HG03196 (cell line): ENCODE measurements around the gene DMBX1.

ENCODE experiments used
- ATAC-seq: cut with Tn5 transposase; IDR thresholded peaks from one replicate; pipeline ENCODE4 v1.9.1; 2021; ENCODE audit not compliant: unreplicated experiment

Gene DMBX1

DNA sequence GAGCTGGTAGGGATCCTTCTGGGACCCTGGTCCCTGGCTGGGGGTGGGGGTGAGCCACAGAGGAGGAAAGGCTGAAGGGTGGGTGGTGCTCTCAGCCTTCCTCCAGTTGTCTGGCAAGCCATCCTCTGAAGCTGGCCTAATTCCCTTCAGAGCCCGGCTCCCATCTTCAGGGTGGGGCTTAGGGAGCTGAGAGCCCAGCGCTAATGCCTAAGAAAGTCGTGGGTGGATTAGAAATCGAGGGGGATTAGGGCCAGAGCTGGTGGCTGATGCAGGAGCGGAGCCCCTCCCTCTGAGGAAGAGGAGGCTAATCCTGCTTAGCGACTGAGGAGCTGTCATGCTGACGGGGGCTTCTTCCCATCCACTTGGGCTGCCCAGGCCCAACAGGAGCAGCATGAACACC is 30.8 kb upstream of the DMBX1 start:
- no peak for ATAC-seq

GRCh38 chr1:46459315-46459714 is 30.3 kb upstream of the DMBX1 start:
- no peak for ATAC-seq

- ATAC-seq = no peak
Measured at GRCh38 chr1:46461017-46461808, 28.4 kb upstream of the DMBX1 start.

DNA sequence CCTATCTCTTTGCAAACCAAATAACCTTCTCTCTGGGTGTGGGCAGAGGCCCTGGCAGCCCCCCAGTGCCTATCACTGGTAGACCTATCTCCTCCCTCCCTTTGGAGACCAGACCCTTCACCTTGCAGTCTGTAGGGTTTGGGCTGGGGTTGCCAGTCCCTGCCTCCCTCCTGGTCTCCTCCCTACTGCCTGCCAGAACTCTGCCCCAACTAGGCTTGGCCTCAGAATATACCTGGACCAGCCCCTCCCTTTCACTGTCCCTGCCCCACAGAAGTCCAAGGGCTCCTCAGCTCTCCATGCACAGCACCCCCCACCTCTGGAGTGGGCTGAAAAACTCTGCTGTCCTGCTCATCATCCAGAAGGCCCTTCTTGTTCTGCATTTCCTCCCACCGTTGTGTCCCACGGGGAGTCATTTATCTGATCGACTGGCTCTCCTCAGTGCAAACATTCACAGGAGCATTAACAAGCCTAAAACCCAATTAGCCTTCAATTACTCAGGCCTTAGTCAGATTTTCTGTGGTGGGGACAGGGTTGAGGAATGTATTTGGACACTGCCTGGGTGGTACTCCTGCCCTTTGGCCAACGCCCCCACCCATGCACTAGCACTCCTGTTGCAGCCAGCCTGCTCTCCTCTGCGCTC is 27.7 kb upstream of the DMBX1 start:
- ATAC-seq = no peak

DNA sequence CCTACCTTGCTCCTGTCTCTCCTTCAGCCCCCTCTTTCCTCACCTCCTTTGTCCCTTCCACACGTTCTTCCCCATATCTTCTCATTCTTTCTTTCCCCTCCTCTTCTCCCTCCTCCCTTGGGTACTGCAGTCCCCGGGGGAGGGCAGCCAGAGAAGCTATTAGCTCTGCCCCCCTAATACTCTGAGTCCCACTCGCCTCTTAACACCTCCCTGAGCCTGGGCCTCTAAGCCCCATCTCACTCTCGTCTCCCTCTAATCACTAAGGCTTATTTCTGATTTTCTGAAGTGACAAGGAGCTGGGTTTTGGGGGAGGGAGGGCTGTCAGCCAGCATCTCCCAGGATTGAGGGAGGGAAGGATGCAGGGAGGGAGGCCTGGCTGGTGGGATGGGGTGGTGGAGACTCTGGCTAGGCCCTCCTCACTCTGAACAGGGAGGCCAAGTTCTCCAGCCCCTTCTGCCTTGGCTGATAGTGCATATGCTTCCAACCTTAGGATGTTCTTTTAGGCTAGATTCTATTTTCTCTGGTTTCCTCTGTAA is 25.6 kb upstream of the DMBX1 start:
- no peak for ATAC-seq

DNA sequence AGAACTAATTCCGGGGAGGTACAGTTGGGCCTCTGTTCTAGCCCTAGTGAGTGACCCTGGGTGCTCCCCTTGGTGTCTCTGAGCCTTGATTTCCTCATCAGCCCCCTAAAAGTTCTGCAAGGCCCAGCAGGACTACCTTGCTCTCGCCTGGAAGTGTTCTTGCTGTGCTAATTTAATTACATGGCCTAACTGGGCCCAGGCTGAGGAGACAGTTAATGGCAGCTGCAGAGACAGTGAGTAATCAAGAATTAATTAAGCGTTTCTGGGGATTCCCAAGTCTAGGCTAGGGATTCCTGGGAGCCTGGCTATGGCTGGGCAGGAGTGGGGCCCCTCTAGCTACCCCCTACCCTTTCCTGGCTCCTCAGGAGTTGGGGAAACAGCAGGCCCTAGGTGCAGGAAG is 24.7 kb upstream of the DMBX1 start:
- no peak for ATAC-seq

DNA sequence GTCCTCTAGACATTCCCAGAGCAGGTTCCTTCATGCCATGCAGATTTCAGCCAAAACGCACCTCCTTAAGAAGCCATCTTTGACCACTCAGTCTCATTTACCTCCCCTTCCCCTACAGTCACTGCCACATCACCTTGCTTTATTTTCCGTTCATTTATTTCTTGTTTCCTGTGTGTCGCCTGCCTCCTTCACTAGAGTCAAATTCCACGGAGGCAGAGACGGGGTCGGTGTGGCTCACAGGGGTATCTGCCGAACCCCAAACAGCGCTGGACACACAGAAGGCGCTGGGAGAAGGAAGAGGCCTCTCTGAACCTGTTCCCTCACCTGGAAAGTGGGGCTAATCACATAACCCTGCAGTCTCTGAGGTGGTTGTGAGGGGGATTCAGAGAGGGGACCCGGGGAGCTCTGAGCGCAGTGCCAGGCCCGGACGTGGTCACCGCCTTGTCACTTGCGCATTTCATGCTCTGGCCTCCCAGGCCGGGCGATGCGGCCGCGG is 23.6 kb upstream of the DMBX1 start:
- no peak for ATAC-seq

DNA sequence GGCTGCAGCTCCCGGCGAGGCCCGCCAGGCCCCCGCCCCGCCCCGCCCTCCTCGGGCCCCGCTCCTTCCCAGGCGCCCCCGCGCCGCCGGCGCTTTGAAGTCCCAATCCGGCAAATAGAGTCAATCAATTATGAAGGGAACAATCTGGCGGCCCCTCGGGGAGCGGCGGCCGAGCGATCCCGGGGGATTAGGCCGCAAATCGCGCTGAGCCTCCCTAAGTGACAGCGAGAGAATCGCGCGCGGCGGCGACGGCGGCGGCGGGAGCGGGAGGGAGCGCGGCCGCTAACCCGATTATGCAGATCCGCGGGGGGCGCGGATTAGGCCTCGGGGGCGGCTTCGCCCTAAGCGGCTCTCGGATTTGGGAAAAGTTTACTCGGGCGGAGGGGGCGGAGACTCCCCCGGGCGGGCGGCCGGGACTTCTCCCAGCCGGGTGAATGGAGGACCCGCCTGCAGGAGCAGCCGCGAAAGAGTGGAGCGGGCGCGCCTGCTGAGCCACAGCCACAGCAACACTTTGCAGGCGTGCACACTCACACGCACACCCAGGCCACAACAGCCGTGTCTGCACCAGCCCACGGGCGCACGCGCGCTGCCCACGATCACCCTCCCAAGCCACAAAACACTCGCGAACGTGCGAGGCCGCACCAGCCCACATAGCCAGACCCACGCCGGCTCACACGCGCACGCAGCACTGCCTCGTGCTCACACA is 23.0 kb upstream of the DMBX1 start:
- no peak for ATAC-seq

- ATAC-seq = no peak
Measured at GRCh38 chr1:46467183-46467504, 22.5 kb upstream of the DMBX1 start.

- ATAC-seq = no peak
Measured at GRCh38 chr1:46469881-46470280, 19.8 kb upstream of the DMBX1 start.

- no peak for ATAC-seq
Measured at GRCh38 chr1:46471848-46472492, 17.7 kb upstream of the DMBX1 start.

GRCh38 chr1:46472498-46473181 is 17.0 kb upstream of the DMBX1 start:
- no peak for ATAC-seq

GRCh38 chr1:46473991-46474390 is 15.6 kb upstream of the DMBX1 start:
- ATAC-seq = no peak

DNA sequence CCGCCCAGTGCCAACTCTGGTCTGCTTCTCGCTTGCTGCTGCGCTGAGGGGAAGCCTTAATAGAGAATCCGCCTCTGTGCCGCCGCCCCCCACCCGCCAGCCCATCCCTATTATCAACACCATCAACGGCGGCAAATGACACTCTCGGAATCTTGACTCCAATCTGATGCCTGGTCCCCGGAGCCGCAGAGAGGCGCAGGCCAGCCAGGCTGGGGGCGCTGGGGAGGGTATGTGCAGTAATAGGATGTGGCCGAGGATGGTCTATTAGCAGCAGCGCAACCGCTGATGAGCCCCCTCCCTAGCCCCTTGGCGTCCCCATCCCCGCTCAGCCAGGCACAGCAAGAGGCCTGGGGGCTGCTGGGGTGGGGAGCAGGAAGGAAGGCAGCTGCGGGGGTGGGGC is 15.1 kb upstream of the DMBX1 start:
- ATAC-seq = no peak

DNA sequence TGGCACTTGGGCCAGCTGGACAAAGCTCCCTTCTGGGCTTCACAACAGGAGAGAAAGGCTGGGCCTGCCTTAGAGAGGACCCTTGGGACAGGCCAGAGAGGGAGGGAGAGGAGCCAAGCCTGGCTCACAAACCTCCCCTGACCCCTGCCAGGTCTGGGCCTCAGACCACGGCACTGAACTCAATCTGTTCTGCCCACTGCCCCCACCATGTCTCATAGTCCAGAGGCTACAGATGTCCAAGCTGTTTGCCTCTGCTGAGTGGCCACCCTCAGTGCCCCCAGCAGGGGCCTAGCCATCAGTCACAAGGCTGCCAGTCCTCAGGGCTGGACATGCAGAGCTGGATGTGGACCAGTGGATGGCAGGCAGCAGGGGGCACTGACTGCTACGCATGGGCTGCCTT is 13.0 kb upstream of the DMBX1 start:
- no peak for ATAC-seq

DNA sequence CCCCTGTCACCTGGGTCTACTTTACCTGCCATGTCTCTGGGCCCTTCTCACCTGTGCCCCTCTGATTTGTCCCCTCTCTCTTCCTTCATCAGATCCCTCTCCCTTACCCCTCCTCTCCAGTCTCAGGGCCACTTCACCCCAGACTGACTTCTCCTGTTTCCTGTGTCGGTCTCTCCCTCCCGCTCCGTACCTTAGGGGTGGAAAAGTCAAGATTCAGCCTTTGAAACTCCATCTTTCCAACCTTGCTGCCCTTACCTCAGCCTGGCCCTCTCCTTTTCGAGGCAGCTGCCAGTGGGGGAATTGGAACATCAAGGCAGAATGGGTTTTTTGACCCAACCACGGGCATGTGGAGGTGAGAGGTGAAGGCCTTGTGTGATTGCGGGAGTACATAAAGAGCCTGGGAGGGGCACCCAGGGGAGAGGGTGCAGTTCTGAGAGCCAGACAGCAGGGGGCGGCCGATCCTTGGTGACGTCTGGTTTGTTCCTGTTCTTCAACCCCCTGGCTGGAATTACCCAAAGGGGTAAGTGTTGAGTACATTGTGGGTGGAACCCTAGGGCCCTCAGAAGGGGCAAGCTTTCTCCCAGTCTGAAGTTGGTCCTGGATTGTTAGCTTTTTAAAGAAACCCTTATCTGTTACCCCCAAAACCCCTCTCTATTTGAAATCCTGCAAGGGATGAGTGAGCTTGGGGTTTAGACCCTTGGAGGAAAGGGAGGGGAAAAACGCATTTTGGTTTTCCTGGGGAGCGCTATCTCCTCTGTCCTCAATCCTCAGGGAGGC is 12.3 kb upstream of the DMBX1 start:
- no peak for ATAC-seq

GRCh38 chr1:46478721-46479485 is 10.7 kb upstream of the DMBX1 start:
- ATAC-seq = no peak

DNA sequence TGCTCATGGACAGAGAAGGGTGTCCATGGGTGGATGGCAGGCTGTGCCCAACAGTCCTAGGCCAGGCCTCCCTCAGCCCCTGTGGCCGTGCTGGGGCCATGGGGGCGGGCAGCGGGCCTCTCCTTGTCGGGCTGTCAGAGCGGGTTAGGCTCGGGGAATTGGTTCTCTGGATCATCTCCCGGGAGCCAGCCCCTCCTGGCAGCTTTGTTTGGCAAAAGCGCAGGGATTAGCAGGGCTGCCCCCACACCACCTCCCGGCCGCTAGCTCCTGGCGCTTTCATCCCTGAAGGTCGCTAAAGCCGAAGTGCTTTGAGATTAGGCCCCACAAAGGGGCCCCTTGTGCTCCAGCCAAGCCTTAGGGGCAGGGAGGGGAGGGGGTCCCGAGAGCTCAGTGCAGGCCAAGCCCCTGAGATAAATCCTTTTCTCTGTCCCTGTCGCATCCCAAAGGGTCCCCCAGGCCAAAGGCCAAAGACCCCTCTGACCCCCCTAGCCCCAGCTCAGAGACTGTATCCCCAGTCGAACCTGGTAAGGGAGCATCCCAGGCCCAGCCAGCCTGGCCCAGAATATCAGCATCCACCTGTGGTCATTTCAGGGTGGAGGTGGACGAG is 9.8 kb upstream of the DMBX1 start:
- no peak for ATAC-seq
